A673 (cell line): ENCODE data around the gene TSPAN14. TPM values are rescaled to one million over a fixed set of nuclear protein-coding genes. Genes with fewer than 3 reads are reported as not detected.
"Not testable (repeated sequence)": the region's sequence is repeated elsewhere in the genome, so short reads cannot be mapped to it uniquely, and the experiment has no call there.

Experiments used
- BruUV-seq: library from RNA; stranded (reverse); fragments of 400-500 nt; replicated peaks from 2 replicates; lab custom pipeline; 2021; lab: Mats Ljungman, UMichigan
- CTCF ChIA-PET: fragments of 300-600 bp; sonication (Branson Sonifier 250); formaldehyde crosslinking; loops from one replicate; lab custom pipeline; 2022; ENCODE audit warnings: antibody characterized with exemption; lab: Charles Lee
- POLR2A ChIA-PET: fragments of 300-600 bp; sonication (Branson Sonifier 250); formaldehyde crosslinking; loops from one replicate; lab custom pipeline; 2022; ENCODE audit warnings: antibody characterized with exemption; ENCODE audit not compliant: low non-redundant PET; lab: Charles Lee
- DNase-seq: peaks from one replicate; pipeline ENCODE4 v3.0.0-alpha.2; 2015; ENCODE audit warnings: low spot score
- H3K27ac ChIP-seq: fragments of 200-600 bp; sonication (generic); 2 replicates; pipeline ENCODE4 v1.5.1; 2016; ENCODE audit warnings: mixed run types, low read depth, mild to moderate bottlenecking, mixed read lengths, antibody characterized with exemption, low read length; ENCODE audit not compliant: poor library complexity, severe bottlenecking
- H3K27me3 ChIP-seq: fragments of 200-600 bp; sonication (generic); replicated peaks from 2 replicates; pipeline ENCODE4 v1.6.1; 2017; ENCODE audit warnings: mixed run types, low read depth, mild to moderate bottlenecking, mixed read lengths, antibody characterized with exemption, low read length; ENCODE audit not compliant: insufficient read depth, poor library complexity
- H3K36me3 ChIP-seq: fragments of 200-600 bp; sonication (generic); 2 replicates; pipeline ENCODE4 v1.6.1; 2016; ENCODE audit warnings: mixed run types, mild to moderate bottlenecking, mixed read lengths, antibody characterized with exemption, low read length; ENCODE audit not compliant: insufficient read depth, poor library complexity, severe bottlenecking
- H3K4me1 ChIP-seq: fragments of 200-600 bp; sonication (generic); 2 replicates; pipeline ENCODE4 v1.6.1; 2017; ENCODE audit warnings: mixed run types, mild to moderate bottlenecking, mixed read lengths, antibody characterized with exemption, low read length; ENCODE audit not compliant: insufficient read depth, poor library complexity, severe bottlenecking
- H3K4me3 ChIP-seq: fragments of 200-600 bp; sonication (generic); 2 replicates; pipeline ENCODE4 v1.5.1; 2016; ENCODE audit warnings: low read depth, mixed run types, mild to moderate bottlenecking, mixed read lengths, low read length; ENCODE audit not compliant: poor library complexity, severe bottlenecking
- H3K9me3 ChIP-seq: fragments of 200-600 bp; sonication (generic); 2 replicates; pipeline ENCODE4 v1.6.1; 2016; ENCODE audit warnings: mixed run types, low read depth, mild to moderate bottlenecking, mixed read lengths, antibody characterized with exemption, low read length; ENCODE audit not compliant: poor library complexity, severe bottlenecking
- CTCF ChIP-seq: fragments of 300-800, 200-600 bp; sonication (generic); conservative IDR thresholded peaks from 2 replicates; pipeline ENCODE4 v1.5.1; 2017; ENCODE audit warnings: low read depth, mild to moderate bottlenecking, antibody characterized with exemption, low read length, moderate library complexity, mixed read lengths
- EZH2 ChIP-seq: fragments of 200-600 bp; sonication (generic); IDR thresholded peaks from 2 replicates; pipeline ENCODE4 v1.6.1; 2017; ENCODE audit warnings: borderline replicate concordance, low read depth, mild to moderate bottlenecking, mixed read lengths, antibody characterized with exemption, low read length; ENCODE audit not compliant: poor library complexity, severe bottlenecking
- intact Hi-C: fragments of 100-400 bp; cut with micrococcal nuclease; formaldehyde crosslinking; loops from one replicate; pipeline ENCODE4 v1.10.0; 2022; ENCODE audit not compliant: unreplicated experiment
- total RNA-seq: library from RNA; stranded (reverse); gene quantifications from 2 replicates; pipeline ENCODE4 v1.2.3, GENCODE V29; 2021

The TSPAN14 gene
- total RNA-seq, 1 experiment from 2014 or later: 50.4 TPM

DNA sequence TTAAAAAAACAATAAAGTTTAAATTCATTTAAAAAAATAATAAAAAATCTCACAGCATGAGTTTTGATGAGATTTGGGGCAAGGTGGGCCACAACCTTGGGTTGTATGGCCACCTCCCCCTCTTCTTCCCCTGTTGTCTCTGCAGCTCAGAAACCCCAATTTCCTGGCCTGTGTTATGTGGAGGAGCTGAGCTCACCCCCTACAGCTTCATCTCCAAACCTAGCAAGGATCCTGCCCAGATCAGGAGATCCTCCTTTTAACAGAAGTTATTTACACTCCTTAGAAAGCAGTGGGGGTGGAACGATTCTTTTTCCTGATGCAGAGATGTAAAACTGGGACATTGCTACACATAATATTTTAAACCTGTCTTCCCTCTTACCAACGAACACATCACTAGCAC, 76.7 kb downstream of the TSPAN14 start:
- intact Hi-C loops: no loop called here

DNA sequence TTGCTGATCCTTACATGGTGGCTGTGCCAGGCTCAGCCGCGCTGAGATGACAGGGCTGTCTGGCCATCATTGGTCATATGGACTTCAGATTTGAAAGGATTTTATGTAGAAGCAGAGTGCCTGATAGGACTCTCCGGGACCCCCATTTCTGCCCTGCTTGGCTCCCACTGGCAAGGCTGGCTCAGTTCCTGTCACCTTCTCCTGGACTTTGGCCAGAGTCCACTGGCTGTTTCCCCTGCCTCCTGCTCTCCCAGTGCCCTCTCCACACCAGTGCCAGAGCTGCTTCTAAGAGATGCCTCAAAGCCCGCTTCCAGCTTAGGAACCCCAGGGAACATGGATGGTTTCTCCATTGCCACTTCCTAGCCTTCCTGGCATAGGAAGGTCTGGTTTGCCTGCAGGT, 78.5 kb downstream of the TSPAN14 start:
- intact Hi-C loops: no loop called here
- ChIA-PET POLR2A (no interaction called here), CTCF (no interaction called here)
- Histone ChIP-seq H3K36me3 (no peaks in the 10 kb centered on the region), H3K9me3 (no peaks in the 10 kb centered on the region), H3K4me3 (no peak overlapping the region), H3K4me1 (no peaks in the 10 kb centered on the region), H3K27me3 (no peaks in the 10 kb centered on the region), H3K27ac (no peak overlapping the region)
- BruUV-seq: no TSS peak
- TF ChIP-seq CTCF (no peak), EZH2 (no peak)
- DNase-seq: no peak

More for the DNA sequence above, 76.7 kb downstream of the TSPAN14 start:
- no peak overlapping the region for H3K27ac ChIP-seq
- TF ChIP-seq CTCF: no peak
- no peaks in the 10 kb centered on the region for H3K36me3 ChIP-seq
- ChIA-PET CTCF (no interaction called here), POLR2A (no interaction called here)
- no TSS peak for BruUV-seq
- no peak for DNase-seq
- no peaks in the 10 kb centered on the region for H3K4me1 ChIP-seq
- no peaks in the 10 kb centered on the region for H3K27me3 ChIP-seq
- H3K9me3 ChIP-seq: no peaks in the 10 kb centered on the region
- no peak overlapping the region for H3K4me3 ChIP-seq

- BruUV-seq, CTCF ChIA-PET, H3K36me3 ChIP-seq, H3K4me3 ChIP-seq, H3K9me3 ChIP-seq, H3K27ac ChIP-seq, DNase-seq, intact Hi-C loops, H3K27me3 ChIP-seq, POLR2A ChIA-PET, H3K4me1 ChIP-seq: not testable (repeated sequence)
These were observed 79.9 kb downstream of the TSPAN14 start for GRCh38 chr10:80534059-80534458.

DNA sequence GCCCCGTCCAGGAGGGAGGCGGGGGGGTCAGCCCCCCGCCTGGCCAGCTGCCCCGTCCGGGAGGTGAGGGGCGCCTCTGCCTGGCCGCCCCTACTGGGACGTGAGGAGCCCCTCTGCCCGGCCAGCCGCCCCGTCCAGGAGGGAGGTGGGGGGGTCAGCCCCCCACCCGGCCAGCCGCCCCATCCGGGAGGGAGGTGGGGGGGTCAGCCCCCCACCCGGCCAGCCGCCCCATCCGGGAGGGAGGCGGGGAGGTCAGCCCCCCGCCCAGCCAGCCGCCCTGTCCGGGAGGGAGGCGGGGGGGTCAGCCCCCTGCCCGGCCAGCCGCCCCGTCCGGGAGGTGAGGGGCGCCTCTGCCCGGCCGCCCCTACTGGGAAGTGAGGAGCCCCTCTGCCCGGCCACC, 80.5 kb downstream of the TSPAN14 start:
- H3K4me3 ChIP-seq, intact Hi-C loops: not testable (repeated sequence)

More for the DNA sequence above, 80.5 kb downstream of the TSPAN14 start:
- DNase-seq, CTCF ChIA-PET, H3K9me3 ChIP-seq, H3K27ac ChIP-seq, H3K4me1 ChIP-seq, H3K36me3 ChIP-seq, POLR2A ChIA-PET, BruUV-seq, H3K27me3 ChIP-seq: not testable (repeated sequence)
